ENCODE measurements around the gene RNLS.

RNLS gene

DNA sequence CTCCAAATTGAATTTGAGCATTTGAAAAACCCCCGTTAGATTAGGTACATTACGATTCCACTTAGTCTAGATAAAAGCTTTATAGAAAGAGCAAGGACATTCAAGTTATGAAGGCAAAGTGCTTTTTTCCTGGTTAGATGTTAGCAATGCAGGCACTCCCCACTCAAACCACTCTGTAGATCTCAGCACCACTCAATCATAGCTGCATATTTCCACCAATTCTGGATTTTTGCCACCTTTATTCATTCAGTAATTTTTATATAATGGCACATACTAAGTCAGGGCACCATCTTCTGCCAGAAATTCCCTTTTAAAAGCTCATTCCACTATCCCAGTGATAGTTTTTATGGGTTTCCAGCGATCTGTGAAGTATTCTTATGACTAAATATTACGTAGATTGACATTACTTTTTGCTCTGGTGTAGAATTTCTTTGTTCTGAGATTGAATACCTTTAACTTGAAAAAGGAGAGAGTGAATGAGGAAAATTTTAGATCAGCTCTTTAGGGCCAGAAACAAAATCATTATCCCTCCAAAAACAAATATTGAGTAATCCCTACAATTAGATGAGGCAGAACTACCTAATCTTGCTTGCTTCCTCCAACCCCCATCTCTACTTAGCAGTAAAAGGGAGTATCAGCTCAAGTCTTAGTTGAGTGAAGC is 51.6 kb downstream of the RNLS start (continued):
- TF ChIP-seq ZNF624 (tag by site-specific recombination; IDR thresholded peaks at IDR 0.05) (no peak), ZFP3 (tag by site-specific recombination; IDR thresholded peaks at IDR 0.05; ENCODE audit: low read depth) (no peak), KLF1 (tag by site-specific recombination; IDR thresholded peaks at IDR 0.05) (no peak), TCF7L2 (IDR thresholded peaks at IDR 0.05; ENCODE audit: borderline replicate concordance, low read depth, low read length) (peak; percentile 42; the same call in 1 of the 2 replicates), ZNF23 (tag by site-specific recombination; IDR thresholded peaks at IDR 0.05; ENCODE audit: borderline replicate concordance) (no peak), ZBTB8A (tag by site-specific recombination; IDR thresholded peaks at IDR 0.05) (no peak), ZNF19 (tag by site-specific recombination; IDR thresholded peaks at IDR 0.05; ENCODE audit: low read depth) (no peak), ZNF174 (tag by site-specific recombination; IDR thresholded peaks at IDR 0.05) (no peak), ZNF664 (tag by site-specific recombination; IDR thresholded peaks at IDR 0.05) (no peak), ZNF248 (tag by site-specific recombination; IDR thresholded peaks at IDR 0.05) (no peak), ZNF324 (tag by site-specific recombination; IDR thresholded peaks at IDR 0.05) (no peak), KLF10 (tag by site-specific recombination; IDR thresholded peaks at IDR 0.05) (no peak), ZNF140 (tag by site-specific recombination; IDR thresholded peaks at IDR 0.05) (no peak), ZNF394 (tag by site-specific recombination; IDR thresholded peaks at IDR 0.05; ENCODE audit: borderline replicate concordance) (no peak), ZNF791 (tag by site-specific recombination; IDR thresholded peaks at IDR 0.05) (no peak), SALL2 (tag by site-specific recombination; IDR thresholded peaks at IDR 0.05; ENCODE audit: borderline replicate concordance) (no peak), ZNF549 (tag by site-specific recombination; IDR thresholded peaks at IDR 0.05) (no peak), FEZF1 (tag by site-specific recombination; IDR thresholded peaks at IDR 0.05) (no peak), ZFP37 (tag by site-specific recombination; IDR thresholded peaks at IDR 0.05) (no peak), OSR2 (tag by site-specific recombination; IDR thresholded peaks at IDR 0.05) (peak; percentile 79; the same call in 1 of the 2 replicates), ZNF335 (tag by site-specific recombination; conservative IDR thresholded peaks at IDR 0.05) (0 out of 2 replicates have a peak, but pooled peaks have one; percentile 16), YY1 (tag by site-specific recombination; IDR thresholded peaks at IDR 0.05) (no peak), ZNF423 (tag by site-specific recombination; IDR thresholded peaks at IDR 0.05) (no peak), KLF8 (tag by site-specific recombination; IDR thresholded peaks at IDR 0.05) (peak; percentile 71), ZNF660 (tag by site-specific recombination; IDR thresholded peaks at IDR 0.05) (no peak), ZNF155 (tag by site-specific recombination; IDR thresholded peaks at IDR 0.05) (no peak), SP3 (tag by site-specific recombination; IDR thresholded peaks at IDR 0.05) (peak; percentile 41), ZBTB21 (tag by site-specific recombination; IDR thresholded peaks at IDR 0.05) (no peak)
- TF ChIP-seq, protein P1, sequence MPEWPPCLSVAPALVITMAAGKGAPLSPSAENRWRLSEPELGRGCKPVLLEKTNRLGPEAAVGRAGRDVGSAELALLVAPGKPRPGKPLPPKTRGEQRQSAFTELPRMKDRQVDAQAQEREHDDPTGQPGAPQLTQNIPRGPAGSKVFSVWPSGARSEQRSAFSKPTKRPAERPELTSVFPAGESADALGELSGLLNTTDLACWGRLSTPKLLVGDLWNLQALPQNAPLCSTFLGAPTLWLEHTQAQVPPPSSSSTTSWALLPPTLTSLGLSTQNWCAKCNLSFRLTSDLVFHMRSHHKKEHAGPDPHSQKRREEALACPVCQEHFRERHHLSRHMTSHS (tag by site-specific recombination; IDR thresholded peaks at IDR 0.05) = no peak
- TF ChIP-seq, protein P2, sequence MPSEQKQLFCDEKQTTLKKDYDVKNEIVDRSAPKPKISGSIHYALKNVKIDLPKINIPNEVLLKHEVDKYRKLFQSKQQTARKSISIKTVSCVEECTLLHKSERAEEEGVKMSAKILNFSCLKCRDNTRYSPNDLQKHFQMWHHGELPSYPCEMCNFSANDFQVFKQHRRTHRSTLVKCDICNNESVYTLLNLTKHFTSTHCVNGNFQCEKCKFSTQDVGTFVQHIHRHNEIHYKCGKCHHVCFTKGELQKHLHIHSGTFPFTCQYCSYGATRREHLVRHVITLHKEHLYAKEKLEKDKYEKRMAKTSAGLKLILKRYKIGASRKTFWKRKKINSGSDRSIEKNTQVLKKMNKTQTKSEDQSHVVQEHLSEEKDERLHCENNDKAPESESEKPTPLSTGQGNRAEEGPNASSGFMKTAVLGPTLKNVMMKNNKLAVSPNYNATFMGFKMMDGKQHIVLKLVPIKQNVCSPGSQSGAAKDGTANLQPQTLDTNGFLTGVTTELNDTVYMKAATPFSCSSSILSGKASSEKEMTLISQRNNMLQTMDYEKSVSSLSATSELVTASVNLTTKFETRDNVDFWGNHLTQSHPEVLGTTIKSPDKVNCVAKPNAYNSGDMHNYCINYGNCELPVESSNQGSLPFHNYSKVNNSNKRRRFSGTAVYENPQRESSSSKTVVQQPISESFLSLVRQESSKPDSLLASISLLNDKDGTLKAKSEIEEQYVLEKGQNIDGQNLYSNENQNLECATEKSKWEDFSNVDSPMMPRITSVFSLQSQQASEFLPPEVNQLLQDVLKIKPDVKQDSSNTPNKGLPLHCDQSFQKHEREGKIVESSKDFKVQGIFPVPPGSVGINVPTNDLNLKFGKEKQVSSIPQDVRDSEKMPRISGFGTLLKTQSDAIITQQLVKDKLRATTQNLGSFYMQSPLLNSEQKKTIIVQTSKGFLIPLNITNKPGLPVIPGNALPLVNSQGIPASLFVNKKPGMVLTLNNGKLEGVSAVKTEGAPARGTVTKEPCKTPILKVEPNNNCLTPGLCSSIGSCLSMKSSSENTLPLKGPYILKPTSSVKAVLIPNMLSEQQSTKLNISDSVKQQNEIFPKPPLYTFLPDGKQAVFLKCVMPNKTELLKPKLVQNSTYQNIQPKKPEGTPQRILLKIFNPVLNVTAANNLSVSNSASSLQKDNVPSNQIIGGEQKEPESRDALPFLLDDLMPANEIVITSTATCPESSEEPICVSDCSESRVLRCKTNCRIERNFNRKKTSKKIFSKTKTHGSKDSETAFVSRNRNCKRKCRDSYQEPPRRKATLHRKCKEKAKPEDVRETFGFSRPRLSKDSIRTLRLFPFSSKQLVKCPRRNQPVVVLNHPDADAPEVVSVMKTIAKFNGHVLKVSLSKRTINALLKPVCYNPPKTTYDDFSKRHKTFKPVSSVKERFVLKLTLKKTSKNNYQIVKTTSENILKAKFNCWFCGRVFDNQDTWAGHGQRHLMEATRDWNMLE (tag by site-specific recombination; conservative IDR thresholded peaks at IDR 0.05; ENCODE audit: low read depth) = no peak
- TF ChIP-seq, protein P3, sequence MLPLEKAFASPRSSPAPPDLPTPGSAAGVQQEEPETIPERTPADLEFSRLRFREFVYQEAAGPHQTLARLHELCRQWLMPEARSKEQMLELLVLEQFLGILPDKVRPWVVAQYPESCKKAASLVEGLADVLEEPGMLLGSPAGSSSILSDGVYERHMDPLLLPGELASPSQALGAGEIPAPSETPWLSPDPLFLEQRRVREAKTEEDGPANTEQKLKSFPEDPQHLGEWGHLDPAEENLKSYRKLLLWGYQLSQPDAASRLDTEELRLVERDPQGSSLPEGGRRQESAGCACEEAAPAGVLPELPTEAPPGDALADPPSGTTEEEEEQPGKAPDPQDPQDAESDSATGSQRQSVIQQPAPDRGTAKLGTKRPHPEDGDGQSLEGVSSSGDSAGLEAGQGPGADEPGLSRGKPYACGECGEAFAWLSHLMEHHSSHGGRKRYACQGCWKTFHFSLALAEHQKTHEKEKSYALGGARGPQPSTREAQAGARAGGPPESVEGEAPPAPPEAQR (tag by site-specific recombination; IDR thresholded peaks at IDR 0.05) = no peak
- TF ChIP-seq, protein P4, sequence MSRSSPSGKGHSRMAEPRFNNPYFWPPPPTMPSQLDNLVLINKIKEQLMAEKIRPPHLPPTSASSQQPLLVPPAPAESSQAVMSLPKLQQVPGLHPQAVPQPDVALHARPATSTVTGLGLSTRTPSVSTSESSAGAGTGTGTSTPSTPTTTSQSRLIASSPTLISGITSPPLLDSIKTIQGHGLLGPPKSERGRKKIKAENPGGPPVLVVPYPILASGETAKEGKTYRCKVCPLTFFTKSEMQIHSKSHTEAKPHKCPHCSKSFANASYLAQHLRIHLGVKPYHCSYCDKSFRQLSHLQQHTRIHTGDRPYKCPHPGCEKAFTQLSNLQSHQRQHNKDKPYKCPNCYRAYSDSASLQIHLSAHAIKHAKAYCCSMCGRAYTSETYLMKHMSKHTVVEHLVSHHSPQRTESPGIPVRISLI (tag by site-specific recombination; IDR thresholded peaks at IDR 0.05) = no peak
